SK-N-MC (cell line): ENCODE data around the gene AMFR.

ENCODE experiments used
- DNase-seq: peaks from one replicate; pipeline ENCODE4 v3.0.0-alpha.2; 2011; ENCODE audit warnings: low read depth, low spot score
- H3K27ac ChIP-seq: fragments of 200-600 bp; sonication (generic); 2 replicates; pipeline ENCODE4 v1.5.1; 2016; ENCODE audit warnings: mixed run types
- H3K36me3 ChIP-seq: fragments of 200-600 bp; sonication (generic); 2 replicates; pipeline ENCODE4 v1.6.1; 2017; ENCODE audit warnings: antibody characterized with exemption, low read length, mixed read lengths; ENCODE audit not compliant: insufficient read depth
- H3K4me3 ChIP-seq: fragments of 200-600 bp; sonication (generic); 2 replicates; pipeline ENCODE4 v1.5.1; 2016
- H3K9ac ChIP-seq: fragments of 200-600 bp; sonication (generic); 2 replicates; pipeline ENCODE4 v1.8.0; 2017; ENCODE audit warnings: mixed run types, mixed read lengths; ENCODE audit not compliant: insufficient read length
- H3K9me3 ChIP-seq: fragments of 200-600 bp; sonication (generic); 2 replicates; pipeline ENCODE4 v1.6.1; 2017; ENCODE audit warnings: low read depth, mild to moderate bottlenecking, antibody characterized with exemption, low read length, moderate library complexity, mixed read lengths
- EZH2 ChIP-seq: fragments of 200-600 bp; sonication (generic); IDR thresholded peaks from one replicate; pipeline ENCODE4 v1.6.1; 2017; ENCODE audit warnings: antibody characterized with exemption
- FOXP2 ChIP-seq: optimal IDR thresholded peaks from 2 replicates; pipeline ENCODE3; 2011; ENCODE audit warnings: mild to moderate bottlenecking, moderate library complexity; ENCODE audit not compliant: insufficient read depth; ENCODE audit errors: extremely low read length, control extremely low read depth
- POLR2AphosphoS5 ChIP-seq: IDR thresholded peaks from 2 replicates; pipeline ENCODE4 v1.6.1; 2012; ENCODE audit warnings: mild to moderate bottlenecking, low read depth, low read length, borderline replicate concordance

AMFR gene

GRCh38 chr16:56357241-56357764 is 68.0 kb downstream of the AMFR start:
- no peak for DNase-seq
- TF ChIP-seq EZH2 = no peak
- H3K9ac ChIP-seq = no peak overlapping the region
- H3K4me3 ChIP-seq = no peak overlapping the region
- no peaks in the 10 kb centered on the region for H3K9me3 ChIP-seq
- no peaks in the 10 kb centered on the region for H3K36me3 ChIP-seq
- no peak overlapping the region for H3K27ac ChIP-seq

GRCh38 chr16:56356276-56357240 is 68.8 kb downstream of the AMFR start:
- no peak for DNase-seq
- Histone ChIP-seq H3K36me3 (no peaks in the 10 kb centered on the region), H3K27ac (no peak overlapping the region), H3K9ac (no peak overlapping the region), H3K4me3 (no peak overlapping the region), H3K9me3 (no peaks in the 10 kb centered on the region)
- no peak for TF ChIP-seq EZH2
- no peak for TF ChIP-seq POLR2AphosphoS5
- no peak for TF ChIP-seq FOXP2

GRCh38 chr16:56355786-56356275 is 69.5 kb downstream of the AMFR start:
- no peak overlapping the region for H3K4me3 ChIP-seq
- no peak for TF ChIP-seq POLR2AphosphoS5
- no peak for TF ChIP-seq FOXP2
- no peak for TF ChIP-seq EZH2
- no peak for DNase-seq
- H3K36me3 ChIP-seq = no peaks in the 10 kb centered on the region
- no peak overlapping the region for H3K9ac ChIP-seq
- H3K9me3 ChIP-seq = no peaks in the 10 kb centered on the region
- H3K27ac ChIP-seq = no peak overlapping the region

GRCh38 chr16:56355221-56355620 is 70.1 kb downstream of the AMFR start:
- no peak for DNase-seq
- no peak overlapping the region for H3K27ac ChIP-seq
- no peak overlapping the region for H3K9ac ChIP-seq
- H3K9me3 ChIP-seq = no peaks in the 10 kb centered on the region
- TF ChIP-seq POLR2AphosphoS5 = no peak
- TF ChIP-seq FOXP2 = no peak
- TF ChIP-seq EZH2 = no peak
- no peaks in the 10 kb centered on the region for H3K36me3 ChIP-seq
- H3K4me3 ChIP-seq = no peak overlapping the region

GRCh38 chr16:56354746-56355145 is 70.6 kb downstream of the AMFR start:
- TF ChIP-seq EZH2 (no peak), POLR2AphosphoS5 (no peak), FOXP2 (no peak)
- DNase-seq = no peak
- no peaks in the 10 kb centered on the region for H3K36me3 ChIP-seq

GRCh38 chr16:56354016-56354415 is 71.3 kb downstream of the AMFR start:
- TF ChIP-seq FOXP2 (no peak), POLR2AphosphoS5 (no peak), EZH2 (no peak)
- no peak overlapping the region for H3K27ac ChIP-seq
- H3K4me3 ChIP-seq = no peak overlapping the region
- no peaks in the 10 kb centered on the region for H3K36me3 ChIP-seq
- H3K9ac ChIP-seq = no peak overlapping the region
- no peak for DNase-seq
- no peaks in the 10 kb centered on the region for H3K9me3 ChIP-seq

More at GRCh38 chr16:56354746-56355145, 70.6 kb downstream of the AMFR start:
- no peak overlapping the region for H3K9ac ChIP-seq
- no peaks in the 10 kb centered on the region for H3K9me3 ChIP-seq
- H3K27ac ChIP-seq = no peak overlapping the region
- H3K4me3 ChIP-seq = no peak overlapping the region

GRCh38 chr16:56353054-56353921 is 72.1 kb downstream of the AMFR start:
- H3K36me3 ChIP-seq = no peaks in the 10 kb centered on the region
- H3K27ac ChIP-seq = no peak overlapping the region
- TF ChIP-seq FOXP2 = no peak
- no peak for TF ChIP-seq EZH2
- TF ChIP-seq POLR2AphosphoS5 = no peak
- no peak for DNase-seq
- no peak overlapping the region for H3K4me3 ChIP-seq
- no peaks in the 10 kb centered on the region for H3K9me3 ChIP-seq
- no peak overlapping the region for H3K9ac ChIP-seq
